ENCODE measurements around the gene FOXC2.

Gene FOXC2

DNA sequence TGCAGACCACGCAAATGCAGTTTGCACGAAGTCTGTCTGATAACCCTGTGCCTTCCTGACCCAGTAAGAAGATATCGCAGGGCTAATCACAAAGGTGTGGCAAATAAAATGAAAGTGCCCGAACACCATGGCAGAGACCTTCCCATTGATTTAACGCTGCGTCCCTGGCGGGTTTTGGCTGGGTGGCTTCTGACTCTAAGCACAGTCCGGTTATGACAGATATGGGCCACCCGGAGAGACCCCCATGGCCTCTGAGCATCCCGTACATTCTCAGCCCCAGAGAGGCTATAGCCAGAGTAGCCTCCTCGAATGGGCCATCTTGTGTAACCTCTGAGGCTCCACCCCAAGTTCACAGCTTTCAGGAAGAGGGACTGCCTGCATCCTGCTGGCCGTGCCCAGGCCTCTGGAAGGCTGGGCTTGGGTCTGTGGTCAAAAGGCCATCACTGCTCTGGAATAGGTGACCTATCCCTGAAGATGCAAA is 5.5 kb downstream of the FOXC2 start:
- DNase-seq (ENCODE audit: low read depth), result no peak
- H3K4me3 ChIP-seq (ENCODE audit: control insufficient read depth, low read depth, low read length), result no peak overlapping the region
- TF ChIP-seq, protein P1, sequence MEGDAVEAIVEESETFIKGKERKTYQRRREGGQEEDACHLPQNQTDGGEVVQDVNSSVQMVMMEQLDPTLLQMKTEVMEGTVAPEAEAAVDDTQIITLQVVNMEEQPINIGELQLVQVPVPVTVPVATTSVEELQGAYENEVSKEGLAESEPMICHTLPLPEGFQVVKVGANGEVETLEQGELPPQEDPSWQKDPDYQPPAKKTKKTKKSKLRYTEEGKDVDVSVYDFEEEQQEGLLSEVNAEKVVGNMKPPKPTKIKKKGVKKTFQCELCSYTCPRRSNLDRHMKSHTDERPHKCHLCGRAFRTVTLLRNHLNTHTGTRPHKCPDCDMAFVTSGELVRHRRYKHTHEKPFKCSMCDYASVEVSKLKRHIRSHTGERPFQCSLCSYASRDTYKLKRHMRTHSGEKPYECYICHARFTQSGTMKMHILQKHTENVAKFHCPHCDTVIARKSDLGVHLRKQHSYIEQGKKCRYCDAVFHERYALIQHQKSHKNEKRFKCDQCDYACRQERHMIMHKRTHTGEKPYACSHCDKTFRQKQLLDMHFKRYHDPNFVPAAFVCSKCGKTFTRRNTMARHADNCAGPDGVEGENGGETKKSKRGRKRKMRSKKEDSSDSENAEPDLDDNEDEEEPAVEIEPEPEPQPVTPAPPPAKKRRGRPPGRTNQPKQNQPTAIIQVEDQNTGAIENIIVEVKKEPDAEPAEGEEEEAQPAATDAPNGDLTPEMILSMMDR (IDR thresholded peaks at IDR 0.05; ENCODE audit: control insufficient read depth, insufficient read depth, low read depth, low read length, missing control alignments), result no peak

DNA sequence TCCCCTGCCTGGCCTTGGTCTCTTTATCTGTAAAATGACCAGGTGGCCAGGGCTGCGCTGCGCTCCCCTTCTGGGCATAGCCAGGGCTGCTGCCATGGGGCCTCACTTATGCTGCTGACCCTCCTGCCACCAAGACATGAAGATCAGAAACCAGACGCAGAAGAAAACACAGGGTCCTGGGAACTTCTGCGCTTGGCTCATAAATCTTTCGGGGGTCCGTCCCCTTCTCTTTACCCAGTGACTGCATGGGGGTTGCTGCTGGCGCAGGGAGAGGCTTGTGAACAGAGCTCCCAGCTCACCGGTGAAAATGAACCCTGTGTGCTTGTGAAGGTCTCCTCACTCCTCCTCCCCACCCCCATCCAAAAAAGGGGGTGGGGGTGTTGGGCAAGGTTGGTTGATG is 6.0 kb downstream of the FOXC2 start:
- no peak overlapping the region for H3K4me3 ChIP-seq (ENCODE audit: control insufficient read depth, low read depth, low read length)
- DNase-seq (ENCODE audit: low read depth), result no peak
- TF ChIP-seq, protein P1 (IDR thresholded peaks at IDR 0.05; ENCODE audit: control insufficient read depth, insufficient read depth, low read depth, low read length, missing control alignments), result no peak

DNA sequence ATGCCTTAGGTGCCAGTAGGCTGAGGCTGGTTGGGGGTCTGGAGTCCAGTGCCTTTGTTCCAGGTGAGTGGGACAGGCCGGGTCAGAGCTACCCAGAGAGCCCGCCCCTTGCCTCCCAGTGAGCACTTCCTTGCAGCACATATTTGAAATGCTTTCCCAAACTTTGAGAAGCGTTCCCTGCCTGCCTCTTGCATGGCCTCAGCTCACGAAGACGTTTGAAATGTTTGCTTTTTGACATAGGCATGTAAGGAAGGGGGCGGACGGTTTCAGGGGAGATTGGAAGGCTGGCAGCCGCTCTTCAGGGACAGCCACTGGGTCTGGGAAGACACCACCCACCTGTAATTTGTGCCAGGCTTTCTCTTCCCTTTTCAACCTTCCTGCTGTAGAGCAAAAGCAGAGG is 6.6 kb downstream of the FOXC2 start:
- H3K4me3 ChIP-seq (ENCODE audit: control insufficient read depth, low read depth, low read length), result no peak overlapping the region
- TF ChIP-seq, protein P1 (IDR thresholded peaks at IDR 0.05; ENCODE audit: control insufficient read depth, insufficient read depth, low read depth, low read length, missing control alignments), result no peak
- no peak for DNase-seq (ENCODE audit: low read depth)

DNA sequence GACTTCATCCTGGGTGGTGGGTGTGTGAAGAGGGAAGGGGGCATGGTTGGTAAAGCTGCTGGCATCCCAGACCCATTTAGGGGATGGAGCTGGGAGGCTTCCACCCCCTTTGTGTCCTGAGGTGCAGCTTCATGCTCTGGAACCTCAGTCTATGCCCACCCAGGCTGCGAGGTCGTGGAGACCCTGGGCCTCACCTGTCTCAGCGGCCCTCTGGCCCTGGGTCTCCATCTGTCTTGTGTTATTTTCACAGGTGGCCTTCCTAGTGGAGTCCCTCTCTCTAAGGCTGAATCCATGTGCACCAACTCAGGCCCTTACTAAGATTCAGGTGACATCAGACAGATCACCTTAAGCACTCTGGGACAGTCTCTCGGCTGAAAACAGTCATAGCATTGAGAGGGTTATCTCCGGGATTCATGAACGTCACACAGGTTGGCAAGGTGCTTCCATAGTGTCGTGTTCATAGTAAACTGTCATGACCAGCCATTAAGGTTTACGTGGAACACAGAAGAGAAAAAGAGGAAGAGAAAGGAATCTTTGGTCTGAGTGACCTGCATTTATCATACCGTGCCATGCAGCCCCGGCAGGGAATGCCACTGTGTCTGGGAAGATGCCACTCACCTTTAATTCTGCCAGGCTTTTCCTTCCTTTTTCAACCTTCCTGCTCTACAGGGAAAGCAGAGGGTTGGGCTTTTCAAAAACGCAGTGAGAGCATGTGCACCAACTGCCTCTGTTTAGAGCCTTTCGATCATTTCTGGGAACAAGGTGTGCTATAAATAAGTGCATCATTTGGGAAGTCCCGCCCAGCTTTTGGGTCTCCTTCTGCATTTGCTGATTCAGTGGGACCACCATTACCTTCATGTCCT is 7.2 kb downstream of the FOXC2 start:
- H3K4me3 ChIP-seq (ENCODE audit: control insufficient read depth, low read depth, low read length), result no peak overlapping the region
- TF ChIP-seq, protein P1 (IDR thresholded peaks at IDR 0.05; ENCODE audit: control insufficient read depth, insufficient read depth, low read depth, low read length, missing control alignments), result no peak
- DNase-seq (ENCODE audit: low read depth), result no peak

DNA sequence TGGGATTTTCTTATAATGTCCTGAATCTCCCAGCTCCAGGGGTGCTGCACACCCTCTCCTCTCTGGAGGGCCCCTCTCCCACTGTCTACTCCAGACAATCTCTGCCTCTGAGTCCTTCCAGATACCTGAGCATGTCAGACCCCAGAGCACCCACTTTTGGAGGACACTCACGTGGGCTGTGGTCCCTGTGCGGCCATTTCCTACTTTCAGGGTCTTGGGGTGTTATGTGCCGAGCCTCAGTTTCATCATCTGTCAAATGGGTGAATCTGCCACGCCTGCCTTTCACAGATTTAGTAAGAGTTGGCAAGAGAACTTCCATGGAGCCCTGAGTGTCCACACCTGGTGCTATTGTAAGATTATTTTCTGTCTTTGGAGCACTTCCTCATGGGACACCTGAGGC is 8.0 kb downstream of the FOXC2 start:
- no peak overlapping the region for H3K4me3 ChIP-seq (ENCODE audit: control insufficient read depth, low read depth, low read length)

DNA sequence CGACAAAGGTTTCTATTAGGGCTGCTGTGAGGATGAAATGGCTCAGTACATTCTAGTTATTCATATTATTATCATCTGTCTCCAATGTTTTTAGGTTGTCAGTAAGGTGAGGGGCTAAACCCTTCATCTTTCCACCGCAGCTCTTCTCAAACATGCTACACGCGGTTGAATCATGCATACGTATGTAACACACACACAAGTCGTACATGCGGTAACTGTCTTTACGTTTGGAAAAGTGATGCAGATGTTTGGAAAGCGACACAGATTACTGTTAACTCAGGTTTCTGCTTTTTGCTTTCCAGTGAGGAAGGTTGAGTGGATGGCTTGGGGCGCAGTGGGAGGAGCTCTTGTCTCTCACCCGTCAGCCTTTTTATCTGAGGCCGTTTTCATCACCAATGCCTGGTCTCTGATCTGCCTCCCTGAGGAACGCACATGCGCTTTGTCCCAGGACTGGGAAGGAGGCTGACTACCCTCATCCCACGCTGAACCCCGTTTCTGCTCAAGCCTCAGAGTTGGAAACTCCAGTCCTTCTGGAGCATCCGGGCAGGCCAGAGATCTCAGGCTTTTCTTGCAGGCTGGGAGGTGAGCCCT is 8.6 kb downstream of the FOXC2 start:
- TF ChIP-seq, protein P1 (IDR thresholded peaks at IDR 0.05; ENCODE audit: control insufficient read depth, insufficient read depth, low read depth, low read length, missing control alignments), result no peak
- no peak for DNase-seq (ENCODE audit: low read depth)
- no peak overlapping the region for H3K4me3 ChIP-seq (ENCODE audit: control insufficient read depth, low read depth, low read length)

More for the DNA sequence above, 8.0 kb downstream of the FOXC2 start:
- TF ChIP-seq, protein P1 (IDR thresholded peaks at IDR 0.05; ENCODE audit: control insufficient read depth, insufficient read depth, low read depth, low read length, missing control alignments), result no peak
- DNase-seq (ENCODE audit: low read depth), result no peak
